Renal pelvis (tissue), 3 donors: ENCODE results near the gene GPA33. TPM values are rescaled to one million over a fixed set of nuclear protein-coding genes. Genes with fewer than 3 reads are reported as not detected.

Experiments used
- polyA plus RNA-seq, 3 donors: library from polyadenylated mRNA; unstranded; fragments of 120-200 nt; gene quantifications; one replicate each; pipeline ENCODE4 v1.2.1, GENCODE V29; 2013; ENCODE audit not compliant: insufficient read length in 3 of 3

Gene GPA33
- polyA plus RNA-seq, 3 donors: 0.64 to 1.8 (median 1.8) TPM

Other genes starting within 250 kb of the GPA33 start
- 10 to 100 TPM; 22.4 to 25.7 (median 23.9) TPM for gene TADA1, start 214.1 kb downstream of the GPA33 start, polyA plus RNA-seq
- 10 to 100 TPM; 14.1 to 16.9 (median 15.0) TPM for gene ILDR2, start 114.8 kb downstream of the GPA33 start, polyA plus RNA-seq
- gene MAEL, start 101.1 kb downstream of the GPA33 start, polyA plus RNA-seq: 1 to 10 TPM; 1.9 to 3.9 (median 3.3) TPM
- under 1 TPM; 0.36 to 0.55 (median 0.54) TPM for gene STYXL2, start 3.7 kb upstream of the GPA33 start, polyA plus RNA-seq
- gene POU2F1, start 130.5 kb upstream of the GPA33 start, polyA plus RNA-seq: 10 to 100 TPM; 13.6 to 18.5 (median 18.5) TPM